Activated naive CD4-positive, alpha-beta T cell treated with anti-CD3 and anti-CD28 coated beads, Interleukin-2, amount 10 ng/mL, durations not matched to agents 7 days and 5 days (primary cell): Measurements from ENCODE around the gene ZNF628.
A peak's percentile ranks its signal among the peaks of the same experiment; 100 is the strongest.

Experiments used
- CTCF ChIA-PET: fragments of 350-600 bp; sonication (Branson Sonifier 250); formaldehyde crosslinking; loops from one replicate; lab custom pipeline; 2021; ENCODE audit warnings: antibody characterized with exemption; lab: Charles Lee
- DNase-seq: peaks from one replicate; pipeline ENCODE4 v3.0.0-alpha.2; 2020
- H3K27ac Mint-ChIP-seq: one replicate; pipeline ENCODE4 v1.8.0; 2021; ENCODE audit warnings: mild to moderate bottlenecking, moderate library complexity, mixed read lengths
- H3K27me3 Mint-ChIP-seq: one replicate; pipeline ENCODE4 v1.8.0; 2021; ENCODE audit warnings: mild to moderate bottlenecking, mixed read lengths
- H3K36me3 Mint-ChIP-seq: one replicate; pipeline ENCODE4 v1.8.0; 2021; ENCODE audit warnings: mixed read lengths
- H3K4me1 Mint-ChIP-seq: one replicate; pipeline ENCODE4 v1.8.0; 2021; ENCODE audit warnings: mixed read lengths
- H3K4me3 Mint-ChIP-seq: one replicate; pipeline ENCODE4 v1.8.0; 2021; ENCODE audit warnings: mild to moderate bottlenecking, moderate library complexity, mixed read lengths
- H3K9me3 Mint-ChIP-seq: one replicate; pipeline ENCODE4 v1.8.0; 2021; ENCODE audit warnings: mixed read lengths

Gene ZNF628

DNA sequence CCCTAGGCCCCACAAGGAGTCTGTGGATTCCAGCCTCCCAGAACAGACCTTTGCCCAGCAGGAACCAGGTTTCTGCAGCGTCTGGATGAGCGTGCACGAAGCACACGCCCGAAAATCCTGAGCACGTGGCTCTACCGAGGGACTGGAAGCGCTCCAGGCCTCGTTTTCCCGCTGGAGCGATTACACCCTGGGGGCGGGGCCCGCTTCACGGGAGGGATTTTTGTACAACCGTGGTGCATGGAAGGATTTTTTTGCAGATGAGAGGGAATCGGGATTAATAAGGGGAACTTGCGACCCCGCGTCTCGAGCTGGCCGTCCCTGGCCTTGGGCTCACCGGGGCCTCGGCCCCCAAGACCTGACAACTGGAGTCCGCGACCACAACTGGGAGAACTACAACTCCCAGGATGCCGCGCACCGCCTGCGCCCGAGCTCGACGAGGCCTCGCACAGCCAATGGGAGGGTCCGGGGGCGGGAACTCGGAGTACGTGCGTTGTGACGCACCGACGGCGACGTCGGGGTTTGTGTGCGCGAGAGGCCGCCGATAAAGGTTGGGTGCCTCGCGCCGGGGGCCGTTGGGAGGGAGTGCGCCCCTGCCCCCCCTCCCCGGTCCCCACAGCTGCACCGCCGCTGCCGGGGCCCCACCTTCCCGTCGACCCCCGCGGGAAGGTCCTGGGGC, at the start of gene ZNF628:
Gene ZNF628, plus strand, starts transcription at position 518 of the 676 bp plus-strand sequence. CDS start 3,294 bp downstream, outside the sequence.
- CTCF ChIA-PET: interaction anchor here (1.0 to 4.5 kb wide), 5 partner anchors 9 to 195 kb away, joined by 3 to 20 read pairs (median 4); partner anchors contain the start of gene NAT14

GRCh38 chr19:55431183-55431582, 45.2 kb upstream of the ZNF628 start:
- H3K4me1 Mint-ChIP-seq: no peaks in the 10 kb centered on the region
- peaks cover 45% of the 10 kb centered on the region for H3K27me3 Mint-ChIP-seq
- no peak overlapping the region for H3K4me3 Mint-ChIP-seq
- H3K9me3 Mint-ChIP-seq: peaks cover 7% of the 10 kb centered on the region
- peak overlapping the region; percentile 33 for H3K27ac Mint-ChIP-seq
- DNase-seq: no peak
- peaks cover 1% of the 10 kb centered on the region for H3K36me3 Mint-ChIP-seq
- CTCF ChIA-PET: no interaction called here

More for the DNA sequence above, at the start of gene ZNF628:
- Mint-ChIP-seq H3K4me3 (peak within 1 kb of the TSS; percentile 84), H3K36me3 (peaks cover 4% of the 10 kb centered on the region), H3K4me1 (peaks cover 34% of the 10 kb centered on the region), H3K27ac (peak within 1 kb of the TSS; percentile 92), H3K27me3 (peaks cover 4% of the 10 kb centered on the region), H3K9me3 (no peaks in the 10 kb centered on the region)
- DNase-seq: peak; percentile 99

DNA sequence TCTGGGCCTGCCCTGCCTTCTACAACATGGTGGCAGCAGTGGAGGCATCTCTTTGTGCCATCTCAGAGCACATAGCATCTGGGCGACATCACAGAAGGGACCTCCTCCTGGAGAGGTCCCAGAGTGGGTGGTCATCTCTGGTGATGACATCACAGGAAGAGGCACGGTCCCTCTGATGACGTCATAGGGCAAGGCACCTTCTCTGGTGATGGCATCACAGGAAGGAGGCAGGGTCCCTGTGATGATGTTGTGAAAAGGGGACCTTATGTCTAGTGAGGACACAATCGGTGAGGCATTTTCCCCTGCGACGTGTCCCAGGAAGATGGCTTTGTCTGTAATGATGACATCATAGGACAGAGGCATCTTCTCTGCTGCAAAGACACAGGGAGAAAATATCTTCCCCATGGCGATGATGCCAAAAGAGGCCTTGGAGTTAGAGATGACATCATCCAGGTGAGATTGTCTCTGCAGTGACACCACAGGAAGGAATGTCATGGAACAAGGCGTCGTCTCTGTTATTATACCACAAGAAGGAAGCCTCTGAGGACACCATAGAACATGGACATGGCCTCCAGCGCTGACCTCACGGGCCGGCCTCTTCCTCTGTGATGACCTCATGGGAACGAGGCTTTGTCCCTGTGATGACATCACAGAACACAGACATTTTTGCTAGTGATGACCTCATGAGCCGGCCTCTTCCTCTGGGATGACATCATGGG, 44.0 kb upstream of the ZNF628 start:
- no peak for DNase-seq
- no peaks in the 10 kb centered on the region for H3K4me1 Mint-ChIP-seq
- no peak overlapping the region for H3K4me3 Mint-ChIP-seq
- H3K27ac Mint-ChIP-seq: no peak overlapping the region
- peaks cover 7% of the 10 kb centered on the region for H3K9me3 Mint-ChIP-seq
- CTCF ChIA-PET: no interaction called here
- H3K27me3 Mint-ChIP-seq: peaks cover 56% of the 10 kb centered on the region
- peaks cover 1% of the 10 kb centered on the region for H3K36me3 Mint-ChIP-seq

- H3K27me3 Mint-ChIP-seq: peaks cover 65% of the 10 kb centered on the region
- H3K36me3 Mint-ChIP-seq: peaks cover 1% of the 10 kb centered on the region
- peaks cover 7% of the 10 kb centered on the region for H3K9me3 Mint-ChIP-seq
- H3K27ac Mint-ChIP-seq: no peak overlapping the region
- no peaks in the 10 kb centered on the region for H3K4me1 Mint-ChIP-seq
- H3K4me3 Mint-ChIP-seq: no peak overlapping the region
- CTCF ChIA-PET: no interaction called here
- no peak for DNase-seq
Observed at GRCh38 chr19:55433292-55433691, 43.1 kb upstream of the ZNF628 start.

DNA sequence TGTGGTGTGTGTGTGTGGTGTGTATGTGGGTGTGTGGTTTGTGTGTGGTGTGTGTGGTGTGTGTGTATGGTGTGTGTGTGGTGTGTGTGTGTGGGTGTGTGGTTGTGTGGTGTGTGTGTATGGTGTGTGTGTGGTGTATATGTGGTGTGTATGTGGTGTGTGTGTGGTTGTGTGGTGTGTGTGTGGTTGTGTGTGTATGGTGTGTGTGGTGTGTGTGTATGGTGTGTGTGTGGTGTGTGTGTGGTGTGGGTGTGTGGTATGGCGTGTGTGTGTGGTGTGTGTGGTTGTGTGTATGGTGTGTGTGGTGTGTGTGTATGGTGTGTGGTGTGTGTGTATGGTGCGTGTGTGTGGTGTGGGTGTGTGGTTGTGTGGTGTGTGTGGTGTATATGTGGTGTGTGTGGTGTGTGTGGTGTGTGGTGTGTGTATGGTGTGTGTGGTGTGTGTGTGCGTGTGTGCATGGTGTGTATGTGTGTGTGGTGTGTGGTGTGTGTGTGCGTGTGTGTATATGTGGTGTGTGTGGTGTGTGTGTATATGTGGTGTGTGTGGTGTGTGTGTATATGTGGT, 42.0 kb upstream of the ZNF628 start:
- H3K27me3 Mint-ChIP-seq: peaks cover 65% of the 10 kb centered on the region
- CTCF ChIA-PET: no interaction called here
- H3K4me3 Mint-ChIP-seq: no peak overlapping the region
- H3K9me3 Mint-ChIP-seq: peaks cover 7% of the 10 kb centered on the region
- no peak overlapping the region for H3K27ac Mint-ChIP-seq
- no peaks in the 10 kb centered on the region for H3K4me1 Mint-ChIP-seq
- peaks cover 1% of the 10 kb centered on the region for H3K36me3 Mint-ChIP-seq
- DNase-seq: no peak

DNA sequence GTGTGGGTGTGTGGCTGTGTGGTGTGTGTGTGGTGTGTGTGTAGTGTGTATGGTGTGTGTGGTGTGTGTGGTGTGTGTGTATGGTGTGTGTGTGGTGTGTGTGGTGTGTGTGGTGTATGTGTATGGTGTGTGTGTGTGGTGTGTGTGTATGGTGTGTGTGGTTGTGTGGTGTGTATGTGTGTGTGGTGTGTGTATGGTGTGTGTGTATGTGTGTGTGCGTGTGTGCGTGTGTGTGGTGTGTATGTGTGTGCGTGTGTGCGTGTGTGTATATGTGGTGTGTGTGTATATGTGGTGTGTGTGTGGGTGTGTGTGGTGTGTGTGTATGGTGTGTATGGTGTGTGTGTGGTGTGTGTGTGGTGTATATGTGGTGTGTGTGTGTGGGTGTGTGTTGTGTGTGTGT, 41.4 kb upstream of the ZNF628 start:
- peaks cover 7% of the 10 kb centered on the region for H3K9me3 Mint-ChIP-seq
- no peaks in the 10 kb centered on the region for H3K4me1 Mint-ChIP-seq
- no peak for DNase-seq
- H3K27ac Mint-ChIP-seq: no peak overlapping the region
- peaks cover 1% of the 10 kb centered on the region for H3K36me3 Mint-ChIP-seq
- H3K27me3 Mint-ChIP-seq: peaks cover 64% of the 10 kb centered on the region
- CTCF ChIA-PET: no interaction called here
- H3K4me3 Mint-ChIP-seq: no peak overlapping the region

GRCh38 chr19:55436847-55437246, 39.6 kb upstream of the ZNF628 start:
- DNase-seq: no peak
- Mint-ChIP-seq H3K9me3 (peaks cover 2% of the 10 kb centered on the region), H3K27me3 (peaks cover 66% of the 10 kb centered on the region), H3K27ac (no peak overlapping the region), H3K4me1 (peaks cover 12% of the 10 kb centered on the region), H3K36me3 (peaks cover 1% of the 10 kb centered on the region), H3K4me3 (no peak overlapping the region)
- CTCF ChIA-PET: interaction anchor here (1.0 to 1.3 kb wide), 3 partner anchors 17 to 276 kb away, joined by 3 to 8 read pairs (median 3); no protein-coding TSS in a partner anchor

DNA sequence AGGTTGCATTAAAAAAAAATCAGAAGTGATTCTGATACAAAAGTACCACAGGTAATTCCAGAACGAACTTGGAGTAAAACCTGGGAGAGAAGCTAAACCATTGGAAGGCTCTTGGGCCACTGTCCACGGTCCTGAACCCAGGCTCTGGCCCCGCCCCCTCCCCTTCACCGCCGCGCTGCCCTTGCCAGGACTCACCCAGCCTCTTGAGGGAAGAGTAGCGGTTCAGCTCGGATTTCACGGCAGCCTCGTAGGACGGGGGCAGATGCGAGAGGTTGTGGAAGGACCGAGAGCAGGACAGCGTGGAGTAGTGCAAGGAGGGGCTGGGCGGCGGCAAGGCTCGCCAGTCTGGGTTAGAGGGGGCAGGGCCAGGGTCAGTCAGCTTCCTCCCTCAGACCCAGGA, 39.0 kb upstream of the ZNF628 start:
- Mint-ChIP-seq H3K36me3 (peaks cover 1% of the 10 kb centered on the region), H3K27me3 (peaks cover 66% of the 10 kb centered on the region), H3K4me1 (peaks cover 13% of the 10 kb centered on the region), H3K9me3 (no peaks in the 10 kb centered on the region), H3K27ac (no peak overlapping the region), H3K4me3 (no peak overlapping the region)
- peak; percentile 62 for DNase-seq
- CTCF ChIA-PET: interaction anchor here (1.0 to 1.3 kb wide), 3 partner anchors 16 to 277 kb away, joined by 3 to 8 read pairs (median 3); no protein-coding TSS in a partner anchor

GRCh38 chr19:55439052-55439451, 37.4 kb upstream of the ZNF628 start:
- peaks cover 16% of the 10 kb centered on the region for H3K4me1 Mint-ChIP-seq
- no peak for DNase-seq
- H3K4me3 Mint-ChIP-seq: no peak overlapping the region
- H3K9me3 Mint-ChIP-seq: no peaks in the 10 kb centered on the region
- H3K36me3 Mint-ChIP-seq: no peaks in the 10 kb centered on the region
- peak overlapping the region; percentile 42 for H3K27ac Mint-ChIP-seq
- peaks cover 77% of the 10 kb centered on the region for H3K27me3 Mint-ChIP-seq
- CTCF ChIA-PET: no interaction called here

DNA sequence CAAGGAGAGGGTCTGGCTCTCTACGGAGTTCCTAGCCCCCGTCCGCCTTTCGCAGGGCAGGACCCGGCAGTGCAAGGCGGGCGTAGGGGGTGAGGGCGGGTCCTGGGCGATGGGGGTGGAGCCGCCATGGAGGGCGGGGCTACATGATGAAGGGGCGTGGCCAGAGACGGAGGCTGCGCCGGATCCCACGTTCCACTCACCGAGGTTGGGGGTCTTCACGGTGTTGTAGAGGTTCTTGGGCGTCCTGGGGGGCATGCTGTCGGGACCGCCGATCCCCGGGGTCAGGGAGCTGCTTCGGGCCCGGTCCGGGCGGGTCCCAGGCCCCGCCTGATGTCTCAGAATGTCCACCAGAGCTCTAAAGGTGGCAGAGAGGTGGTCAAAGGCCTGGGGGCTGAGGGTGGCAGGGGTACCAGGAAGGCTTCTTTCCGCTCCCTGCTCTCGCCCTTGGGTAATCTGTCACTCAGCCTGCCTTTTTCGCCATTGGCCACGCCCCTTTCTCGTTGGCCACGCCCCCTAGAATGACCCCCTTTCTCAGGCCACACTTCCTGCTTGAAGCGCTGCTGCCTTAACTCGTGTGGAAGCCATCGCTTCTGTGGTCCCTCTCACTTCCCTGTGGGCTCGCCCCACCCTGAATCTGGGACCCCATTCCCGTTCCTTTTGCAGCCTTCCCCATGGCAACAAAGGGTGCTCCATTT, 35.9 kb upstream of the ZNF628 start:
- CTCF ChIA-PET: no interaction called here
- Mint-ChIP-seq H3K9me3 (no peaks in the 10 kb centered on the region), H3K4me1 (peaks cover 16% of the 10 kb centered on the region), H3K36me3 (no peaks in the 10 kb centered on the region), H3K4me3 (no peak overlapping the region), H3K27me3 (peaks cover 92% of the 10 kb centered on the region), H3K27ac (no peak overlapping the region)
- DNase-seq: no peak

DNA sequence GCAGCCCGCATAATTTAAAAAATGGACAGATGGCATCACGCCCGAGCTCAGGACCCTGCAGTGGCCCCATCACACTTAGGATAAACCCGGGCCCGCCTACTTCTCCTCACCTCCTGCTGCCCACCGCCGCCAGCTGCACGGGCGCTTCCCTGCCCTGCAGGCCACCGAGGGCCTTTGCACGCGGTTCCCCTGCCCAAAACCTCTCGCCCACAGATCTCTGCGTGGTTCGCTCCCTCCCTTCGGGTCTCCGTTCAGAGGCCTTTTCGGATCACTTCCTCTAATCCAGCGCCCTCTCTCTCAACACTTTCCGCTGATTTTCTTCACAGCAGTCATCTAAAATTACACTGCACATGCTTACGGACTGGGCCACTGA, 35.1 kb upstream of the ZNF628 start:
- Mint-ChIP-seq H3K27ac (peak overlapping the region; percentile 60), H3K36me3 (no peaks in the 10 kb centered on the region), H3K4me1 (peaks cover 16% of the 10 kb centered on the region), H3K27me3 (peaks cover 98% of the 10 kb centered on the region), H3K9me3 (no peaks in the 10 kb centered on the region), H3K4me3 (no peak overlapping the region)
- CTCF ChIA-PET: no interaction called here
- no peak for DNase-seq

GRCh38 chr19:55441692-55442321, 34.6 kb upstream of the ZNF628 start:
- Mint-ChIP-seq H3K9me3 (no peaks in the 10 kb centered on the region), H3K4me3 (no peak overlapping the region), H3K36me3 (no peaks in the 10 kb centered on the region), H3K27me3 (peaks cover 93% of the 10 kb centered on the region), H3K4me1 (peaks cover 16% of the 10 kb centered on the region), H3K27ac (peak overlapping the region; percentile 60)
- CTCF ChIA-PET: no interaction called here
- no peak for DNase-seq

GRCh38 chr19:55442372-55442961, 34.0 kb upstream of the ZNF628 start:
- CTCF ChIA-PET: no interaction called here

More at GRCh38 chr19:55442372-55442961, 34.0 kb upstream of the ZNF628 start:
- peaks cover 16% of the 10 kb centered on the region for H3K4me1 Mint-ChIP-seq
- no peak overlapping the region for H3K4me3 Mint-ChIP-seq
- H3K27me3 Mint-ChIP-seq: peaks cover 87% of the 10 kb centered on the region
- no peaks in the 10 kb centered on the region for H3K9me3 Mint-ChIP-seq
- H3K27ac Mint-ChIP-seq: no peak overlapping the region
- DNase-seq: no peak
- no peaks in the 10 kb centered on the region for H3K36me3 Mint-ChIP-seq
